ENCODE data around the gene ADCY4.

DNA sequence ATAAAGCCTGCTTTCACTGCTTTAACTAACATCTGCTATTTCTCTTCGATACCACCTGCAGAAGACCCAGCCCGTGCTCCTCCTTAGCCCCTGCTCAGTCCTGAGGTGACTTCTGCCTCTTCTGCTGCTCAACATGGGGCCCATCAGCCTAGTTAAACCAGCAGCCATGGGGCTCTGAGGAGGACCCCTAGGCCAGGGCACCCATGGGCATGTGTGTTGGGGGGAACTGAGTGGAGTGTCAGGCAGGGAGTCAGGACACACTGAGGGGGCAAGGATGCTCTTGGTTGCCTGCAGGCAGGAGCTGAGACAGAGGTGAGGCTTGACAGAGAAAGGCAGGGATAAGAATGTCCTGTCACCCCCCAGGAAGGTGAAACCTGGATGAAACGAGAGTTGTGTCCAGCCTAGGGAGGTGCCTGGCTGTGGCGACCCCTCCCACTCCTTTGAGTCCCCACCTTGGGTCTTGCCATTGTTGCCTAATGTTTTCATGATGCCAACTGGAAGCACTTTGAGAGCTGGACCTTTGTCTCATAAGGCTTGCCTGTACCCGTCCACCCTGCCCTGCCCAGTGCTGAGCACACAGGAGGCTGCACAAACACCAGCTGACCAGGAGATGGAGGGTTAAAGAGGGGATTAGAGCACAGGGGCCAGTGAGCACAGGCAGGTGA is 50.9 kb downstream of the ADCY4 start:
- TF ChIP-seq, protein P1, sequence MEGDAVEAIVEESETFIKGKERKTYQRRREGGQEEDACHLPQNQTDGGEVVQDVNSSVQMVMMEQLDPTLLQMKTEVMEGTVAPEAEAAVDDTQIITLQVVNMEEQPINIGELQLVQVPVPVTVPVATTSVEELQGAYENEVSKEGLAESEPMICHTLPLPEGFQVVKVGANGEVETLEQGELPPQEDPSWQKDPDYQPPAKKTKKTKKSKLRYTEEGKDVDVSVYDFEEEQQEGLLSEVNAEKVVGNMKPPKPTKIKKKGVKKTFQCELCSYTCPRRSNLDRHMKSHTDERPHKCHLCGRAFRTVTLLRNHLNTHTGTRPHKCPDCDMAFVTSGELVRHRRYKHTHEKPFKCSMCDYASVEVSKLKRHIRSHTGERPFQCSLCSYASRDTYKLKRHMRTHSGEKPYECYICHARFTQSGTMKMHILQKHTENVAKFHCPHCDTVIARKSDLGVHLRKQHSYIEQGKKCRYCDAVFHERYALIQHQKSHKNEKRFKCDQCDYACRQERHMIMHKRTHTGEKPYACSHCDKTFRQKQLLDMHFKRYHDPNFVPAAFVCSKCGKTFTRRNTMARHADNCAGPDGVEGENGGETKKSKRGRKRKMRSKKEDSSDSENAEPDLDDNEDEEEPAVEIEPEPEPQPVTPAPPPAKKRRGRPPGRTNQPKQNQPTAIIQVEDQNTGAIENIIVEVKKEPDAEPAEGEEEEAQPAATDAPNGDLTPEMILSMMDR (IDR thresholded peaks at IDR 0.05; ENCODE audit: insufficient read depth, low read length, poor library complexity, severe bottlenecking) = no peak
- no peak for TF ChIP-seq EZH2phosphoT487 (conservative IDR thresholded peaks at IDR 0.05; ENCODE audit: low read length)
